Activated T-helper 2 cell treated with anti-CD3 and anti-CD28 coated beads, Interferon-gamma antibody, Interleukin-2, Interleukin-4, amounts not matched to agents 10 μg/mL and 5 μg/mL and 100 μg/mL, durations not matched to agents 14 hours and 24 hours and 36 hours (primary cell): ENCODE data around the gene CACNG6. TPM values are rescaled to one million over a fixed set of nuclear protein-coding genes. Genes with fewer than 3 reads are reported as not detected.
"Not testable (repeated sequence)": the region's sequence is repeated elsewhere in the genome, so short reads cannot be mapped to it uniquely, and the experiment has no call there.

Source experiments
- DNase-seq: peaks from one replicate; pipeline ENCODE4 v3.0.0; 2021; ENCODE audit warnings: low spot score
- H3K27ac Mint-ChIP-seq: one replicate; pipeline ENCODE4 v1.8.0; 2021; ENCODE audit warnings: mixed read lengths
- H3K27me3 Mint-ChIP-seq: one replicate; pipeline ENCODE4 v1.8.0; 2021; ENCODE audit warnings: low read depth, mixed read lengths
- H3K36me3 Mint-ChIP-seq: one replicate; pipeline ENCODE4 v1.8.0; 2021; ENCODE audit warnings: low read depth, mixed read lengths
- H3K4me1 Mint-ChIP-seq: one replicate; pipeline ENCODE4 v1.8.0; 2021; ENCODE audit warnings: low read depth, mixed read lengths
- H3K4me3 Mint-ChIP-seq: one replicate; pipeline ENCODE4 v1.8.0; 2021; ENCODE audit warnings: low read depth, mild to moderate bottlenecking, moderate library complexity, mixed read lengths
- H3K9me3 Mint-ChIP-seq: one replicate; pipeline ENCODE4 v1.8.0; 2021; ENCODE audit warnings: mixed read lengths
- intact Hi-C: fragments of 100-400 bp; cut with micrococcal nuclease; formaldehyde crosslinking; loops from one replicate; pipeline ENCODE4 v1.15.1; 2023
- total RNA-seq: library from RNA; stranded (reverse); gene quantifications from 2 replicates; pipeline ENCODE4 v1.2.3, GENCODE V29; 2022

CACNG6 gene, protein sequence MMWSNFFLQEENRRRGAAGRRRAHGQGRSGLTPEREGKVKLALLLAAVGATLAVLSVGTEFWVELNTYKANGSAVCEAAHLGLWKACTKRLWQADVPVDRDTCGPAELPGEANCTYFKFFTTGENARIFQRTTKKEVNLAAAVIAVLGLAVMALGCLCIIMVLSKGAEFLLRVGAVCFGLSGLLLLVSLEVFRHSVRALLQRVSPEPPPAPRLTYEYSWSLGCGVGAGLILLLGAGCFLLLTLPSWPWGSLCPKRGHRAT
- not detected in 2 replicates for total RNA-seq

DNA sequence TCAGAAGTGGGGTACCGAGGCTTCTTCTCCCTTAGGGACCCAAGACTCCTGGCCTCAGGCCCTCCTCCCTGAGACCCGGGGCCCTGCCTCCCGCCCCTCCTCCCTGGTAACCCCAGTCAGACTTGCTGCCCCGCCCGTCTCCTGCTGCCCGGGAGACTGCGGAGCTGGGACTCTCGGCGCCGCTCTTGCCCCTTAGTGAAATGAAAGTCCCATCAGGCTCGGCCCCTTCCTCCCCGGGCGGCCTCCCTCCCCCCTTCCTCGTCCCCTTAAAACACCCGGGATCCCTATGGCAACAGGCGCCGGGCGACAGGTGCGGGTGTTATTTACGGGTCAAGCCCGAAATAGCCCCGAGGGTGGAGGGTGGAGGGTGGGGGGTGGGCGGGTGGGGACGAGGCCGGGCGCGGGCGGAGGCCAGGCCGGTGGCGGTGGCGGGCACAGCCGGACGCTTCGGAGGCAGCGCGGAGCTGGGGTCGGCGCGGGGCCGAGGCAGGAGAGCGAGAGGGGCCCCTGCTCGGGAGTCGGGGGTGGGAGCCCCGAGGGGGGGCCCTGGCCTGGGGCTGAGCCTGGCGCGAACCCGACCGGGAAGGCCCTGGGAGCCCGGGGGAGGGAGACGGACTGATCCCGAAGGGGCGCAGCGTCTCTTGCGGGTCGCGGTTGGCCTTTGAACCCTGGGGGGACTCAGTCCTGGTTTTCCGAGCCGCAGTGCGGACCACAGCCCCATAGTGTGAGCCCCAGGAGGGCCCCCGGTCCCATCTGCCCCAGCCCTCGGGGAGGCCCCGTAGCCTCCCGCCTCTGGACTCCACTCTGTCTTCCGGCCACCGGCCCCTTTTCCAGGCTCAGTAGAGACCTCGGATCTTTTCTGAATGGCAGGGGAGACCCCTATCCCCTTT lies at the start of gene CACNG6:
Gene CACNG6, plus strand, starts transcription at position 414 of the 890 bp plus-strand sequence. CDS start 1,241 bp downstream, outside the sequence.
- H3K27me3 Mint-ChIP-seq, result peaks cover 30% of the 10 kb centered on the region
- peaks cover 1% of the 10 kb centered on the region for H3K4me1 Mint-ChIP-seq
- intact Hi-C loops, result no loop called here
- no peak within 1 kb of the TSS for H3K27ac Mint-ChIP-seq
- no peak for DNase-seq
- H3K36me3 Mint-ChIP-seq, result no peaks in the 10 kb centered on the region
- no peaks in the 10 kb centered on the region for H3K9me3 Mint-ChIP-seq
- no peak within 1 kb of the TSS for H3K4me3 Mint-ChIP-seq

DNA sequence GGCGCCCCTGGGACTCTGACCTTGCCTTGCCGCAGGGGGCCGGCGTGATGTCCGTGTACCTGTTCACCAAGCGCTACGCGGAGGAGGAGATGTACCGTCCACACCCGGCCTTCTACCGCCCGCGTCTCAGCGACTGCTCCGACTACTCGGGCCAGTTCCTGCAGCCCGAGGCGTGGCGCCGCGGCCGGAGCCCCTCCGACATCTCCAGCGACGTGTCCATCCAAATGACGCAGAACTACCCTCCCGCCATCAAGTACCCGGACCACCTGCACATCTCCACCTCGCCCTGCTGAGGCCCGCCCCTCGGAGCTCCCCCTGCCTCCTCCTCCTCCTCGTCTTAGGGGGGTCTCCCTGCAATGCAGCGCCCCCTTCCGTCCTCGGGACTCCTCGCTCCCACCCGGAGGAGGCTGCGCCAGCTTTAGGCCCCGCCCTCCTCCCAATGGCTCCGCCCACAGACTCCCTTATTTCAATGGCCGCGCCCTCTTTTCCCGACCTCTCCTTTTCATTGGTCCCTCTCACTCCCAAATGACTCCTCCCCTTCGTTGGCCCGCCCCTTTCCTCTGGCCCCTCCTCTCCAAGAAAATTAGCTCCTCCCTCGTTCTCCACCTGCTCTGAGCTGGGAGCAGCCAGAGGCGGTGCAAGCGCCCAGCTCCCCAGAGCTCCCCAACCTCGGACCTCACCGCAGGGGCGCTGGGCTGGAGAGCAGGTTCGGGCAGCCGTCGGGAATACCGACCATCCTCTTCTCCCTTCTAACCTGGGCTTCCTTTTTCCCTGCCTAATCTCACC lies 49.2 kb upstream of the CACNG6 start:
- no peaks in the 10 kb centered on the region for H3K36me3 Mint-ChIP-seq
- H3K4me3 Mint-ChIP-seq, result no peak overlapping the region
- intact Hi-C loops, result no loop called here
- DNase-seq, result no peak
- H3K27me3 Mint-ChIP-seq, result peaks cover 32% of the 10 kb centered on the region
- H3K4me1 Mint-ChIP-seq, result no peaks in the 10 kb centered on the region
- no peak overlapping the region for H3K27ac Mint-ChIP-seq
- H3K9me3 Mint-ChIP-seq, result no peaks in the 10 kb centered on the region

DNA sequence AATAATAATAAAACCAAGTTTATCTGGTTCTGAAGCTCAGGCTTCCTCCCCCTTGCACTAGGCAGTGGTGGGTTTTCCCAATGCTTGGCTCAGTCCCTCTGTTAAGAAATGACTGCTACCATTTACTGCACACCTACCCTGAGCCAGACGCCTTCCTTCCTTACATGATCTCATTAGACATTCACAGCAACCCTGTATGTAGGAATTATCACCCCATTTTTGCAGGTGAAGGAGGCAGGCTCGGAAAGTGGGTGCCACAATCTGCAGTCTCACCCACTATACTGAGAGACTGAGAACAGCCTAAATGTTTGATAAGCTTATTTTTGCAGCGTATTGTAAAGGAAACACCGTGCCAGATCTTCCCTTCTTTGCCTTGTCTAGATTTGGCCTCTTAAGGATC lies 47.0 kb upstream of the CACNG6 start:
- H3K36me3 Mint-ChIP-seq, result no peaks in the 10 kb centered on the region
- no peak overlapping the region for H3K27ac Mint-ChIP-seq
- peaks cover 32% of the 10 kb centered on the region for H3K27me3 Mint-ChIP-seq
- H3K9me3 Mint-ChIP-seq, result no peaks in the 10 kb centered on the region
- DNase-seq, result no peak
- no peak overlapping the region for H3K4me3 Mint-ChIP-seq
- intact Hi-C loops, result no loop called here
- H3K4me1 Mint-ChIP-seq, result no peaks in the 10 kb centered on the region

DNA sequence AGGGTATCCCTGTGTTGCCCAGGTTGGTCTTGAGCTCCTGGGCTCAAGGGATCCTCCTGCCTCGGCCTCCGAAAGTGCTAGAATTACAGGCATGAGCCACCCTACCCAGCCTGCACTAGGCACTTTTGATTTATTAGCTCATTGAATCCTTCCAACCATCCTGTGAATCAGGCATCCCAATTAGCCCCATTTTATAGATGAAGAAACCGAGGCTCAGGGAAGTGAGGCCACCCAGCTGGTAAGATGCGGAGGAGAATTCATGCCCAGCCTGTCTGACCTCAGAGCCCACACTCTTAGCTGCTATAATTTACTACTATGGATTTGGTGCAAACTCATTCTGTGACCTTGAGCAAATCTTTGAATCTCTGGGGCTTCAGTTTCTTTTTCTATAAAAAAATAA lies 46.5 kb upstream of the CACNG6 start:
- Mint-ChIP-seq H3K27me3 (peaks cover 32% of the 10 kb centered on the region), H3K27ac (no peak overlapping the region), H3K4me3 (no peak overlapping the region), H3K4me1 (no peaks in the 10 kb centered on the region), H3K9me3 (no peaks in the 10 kb centered on the region), H3K36me3 (no peaks in the 10 kb centered on the region)
- DNase-seq, result no peak
- intact Hi-C loops, result no loop called here

DNA sequence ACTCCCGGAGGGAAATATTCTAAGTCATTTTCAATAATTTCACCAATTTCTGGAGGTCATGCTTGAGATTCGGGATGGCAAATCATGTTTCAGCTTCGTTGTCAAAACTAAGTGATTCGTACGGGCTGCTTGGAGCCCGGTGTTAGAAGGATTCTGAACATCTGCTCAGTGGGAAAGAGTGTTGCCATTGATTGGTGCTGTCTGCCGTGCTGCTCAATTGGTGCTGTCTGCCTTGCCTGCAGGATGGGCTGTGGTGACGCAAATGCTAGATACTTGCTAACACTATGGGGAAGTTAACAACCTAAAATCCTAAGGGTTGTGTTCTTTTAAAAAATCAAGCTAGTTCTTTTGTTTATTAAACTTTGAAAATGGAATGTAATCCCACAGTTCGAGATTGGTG lies 46.0 kb upstream of the CACNG6 start:
- no peak for DNase-seq
- H3K27ac Mint-ChIP-seq, result no peak overlapping the region
- intact Hi-C loops, result no loop called here
- no peaks in the 10 kb centered on the region for H3K4me1 Mint-ChIP-seq
- H3K36me3 Mint-ChIP-seq, result no peaks in the 10 kb centered on the region
- H3K27me3 Mint-ChIP-seq, result peaks cover 32% of the 10 kb centered on the region
- no peak overlapping the region for H3K4me3 Mint-ChIP-seq
- no peaks in the 10 kb centered on the region for H3K9me3 Mint-ChIP-seq

DNA sequence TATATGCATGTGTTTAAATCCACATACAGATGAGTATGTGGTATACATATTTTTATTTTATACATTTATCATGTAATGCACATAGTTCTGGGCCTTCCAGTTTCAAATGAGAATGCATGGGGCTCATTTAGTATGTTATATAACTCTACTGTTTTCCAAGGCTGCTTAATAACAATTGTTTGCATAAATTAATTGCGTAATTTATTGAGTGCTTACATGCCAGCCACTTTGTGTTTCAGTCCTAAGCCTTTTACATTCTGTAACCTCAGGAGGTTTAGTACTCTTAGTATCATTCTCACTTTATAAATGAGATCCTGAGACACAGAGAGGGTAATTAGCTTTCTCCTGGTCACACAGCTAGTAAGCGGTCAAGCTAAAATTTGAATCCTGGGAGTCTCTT lies 45.4 kb upstream of the CACNG6 start:
- Mint-ChIP-seq H3K36me3 (no peaks in the 10 kb centered on the region), H3K27me3 (peaks cover 32% of the 10 kb centered on the region), H3K4me3 (no peak overlapping the region), H3K9me3 (no peaks in the 10 kb centered on the region), H3K27ac (no peak overlapping the region), H3K4me1 (no peaks in the 10 kb centered on the region)
- intact Hi-C loops, result no loop called here
- DNase-seq, result no peak

DNA sequence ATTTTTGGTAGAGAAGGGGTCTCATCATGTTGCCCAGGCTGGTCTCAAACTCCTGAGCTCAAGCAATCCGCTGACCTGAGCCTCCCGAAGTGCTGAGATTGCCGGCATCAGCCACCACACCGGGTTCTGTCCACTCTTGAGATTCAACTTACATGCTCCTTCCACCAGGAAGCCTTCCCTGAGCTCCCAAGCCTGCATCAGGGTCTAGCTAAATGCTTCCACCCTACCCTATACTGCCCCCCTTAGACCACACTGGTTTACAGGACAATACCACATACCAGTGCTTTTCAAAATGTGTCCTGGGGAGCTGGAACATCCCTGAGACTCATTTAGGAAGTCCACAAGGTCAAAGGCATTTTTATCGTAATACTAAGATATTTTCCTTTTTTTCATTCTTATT lies 43.8 kb upstream of the CACNG6 start:
- intact Hi-C loops, result no loop called here
- no peak overlapping the region for H3K27ac Mint-ChIP-seq
- no peaks in the 10 kb centered on the region for H3K4me1 Mint-ChIP-seq
- DNase-seq, result no peak
- H3K9me3 Mint-ChIP-seq, result no peaks in the 10 kb centered on the region
- H3K4me3 Mint-ChIP-seq, result no peak overlapping the region
- H3K27me3 Mint-ChIP-seq, result peaks cover 19% of the 10 kb centered on the region
- no peaks in the 10 kb centered on the region for H3K36me3 Mint-ChIP-seq

DNA sequence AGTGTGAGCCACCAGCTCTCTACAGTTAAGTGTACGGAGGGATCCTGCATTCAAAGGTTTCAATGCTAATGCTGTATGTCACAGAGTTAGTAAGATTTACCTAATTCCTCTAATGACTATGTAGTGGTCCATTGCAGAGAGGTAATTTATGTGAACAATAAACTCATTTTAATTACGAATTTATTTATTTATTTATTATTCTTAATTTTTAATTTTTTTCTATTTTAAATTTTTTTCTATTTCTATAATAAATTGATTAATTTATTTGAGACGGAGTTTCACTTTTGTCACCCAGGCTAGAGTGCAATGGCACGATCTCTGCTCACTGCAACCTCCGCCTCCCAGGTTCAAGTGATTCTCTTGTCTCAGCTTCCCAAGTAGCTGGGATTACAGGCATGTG lies 42.8 kb upstream of the CACNG6 start:
- H3K4me3 Mint-ChIP-seq, H3K4me1 Mint-ChIP-seq, intact Hi-C loops, DNase-seq, H3K9me3 Mint-ChIP-seq, H3K36me3 Mint-ChIP-seq, H3K27ac Mint-ChIP-seq: not testable (repeated sequence)
- H3K27me3 Mint-ChIP-seq, result peaks cover 12% of the 10 kb centered on the region

DNA sequence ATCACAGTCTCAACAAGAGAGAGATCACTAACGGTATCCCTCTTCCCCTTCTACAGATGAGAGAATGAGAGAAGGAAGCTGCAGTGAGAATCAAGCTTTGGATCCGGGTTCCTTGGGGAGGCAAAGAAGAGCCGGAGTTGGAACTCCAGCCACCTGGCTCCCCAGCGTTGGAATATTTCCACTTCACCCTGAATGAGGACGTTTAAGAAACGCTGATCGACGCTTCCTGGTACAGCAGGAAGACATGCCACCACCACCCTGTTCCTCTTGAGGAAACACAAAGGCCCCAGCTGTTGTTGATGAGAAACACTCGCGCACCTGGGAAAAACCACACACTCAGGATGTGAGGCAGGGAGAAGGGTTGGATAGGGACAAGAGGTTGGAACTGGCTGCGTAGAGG lies 40.0 kb upstream of the CACNG6 start:
- Mint-ChIP-seq H3K27ac (no peak overlapping the region), H3K4me1 (no peaks in the 10 kb centered on the region), H3K4me3 (no peak overlapping the region), H3K36me3 (no peaks in the 10 kb centered on the region), H3K9me3 (no peaks in the 10 kb centered on the region), H3K27me3 (peaks cover 8% of the 10 kb centered on the region)
- intact Hi-C loops, result no loop called here
- DNase-seq, result no peak

DNA sequence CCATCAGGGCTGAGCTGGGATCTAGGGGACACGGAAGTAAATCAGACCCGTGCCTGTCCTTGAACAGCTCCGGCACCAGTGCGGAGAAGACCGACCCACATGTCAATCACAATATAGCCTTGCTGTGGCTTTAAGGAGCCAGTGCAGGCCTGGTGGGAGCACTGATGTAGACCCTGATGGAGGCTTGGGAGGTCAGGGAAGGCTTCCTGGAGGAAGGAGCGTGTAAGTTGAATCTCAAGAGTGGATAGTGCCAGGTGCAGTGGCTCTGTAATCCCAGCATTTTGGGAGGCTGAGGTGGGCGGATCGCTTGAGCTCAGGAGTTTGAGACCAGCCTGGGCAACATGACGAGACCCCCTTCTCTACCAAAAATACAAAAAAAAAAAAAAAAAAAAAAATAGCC lies 39.5 kb upstream of the CACNG6 start:
- no peaks in the 10 kb centered on the region for H3K9me3 Mint-ChIP-seq
- no peaks in the 10 kb centered on the region for H3K4me1 Mint-ChIP-seq
- no peak overlapping the region for H3K4me3 Mint-ChIP-seq
- H3K27me3 Mint-ChIP-seq, result peaks cover 9% of the 10 kb centered on the region
- no peak for DNase-seq
- intact Hi-C loops, result no loop called here
- no peak overlapping the region for H3K27ac Mint-ChIP-seq
- H3K36me3 Mint-ChIP-seq, result no peaks in the 10 kb centered on the region

DNA sequence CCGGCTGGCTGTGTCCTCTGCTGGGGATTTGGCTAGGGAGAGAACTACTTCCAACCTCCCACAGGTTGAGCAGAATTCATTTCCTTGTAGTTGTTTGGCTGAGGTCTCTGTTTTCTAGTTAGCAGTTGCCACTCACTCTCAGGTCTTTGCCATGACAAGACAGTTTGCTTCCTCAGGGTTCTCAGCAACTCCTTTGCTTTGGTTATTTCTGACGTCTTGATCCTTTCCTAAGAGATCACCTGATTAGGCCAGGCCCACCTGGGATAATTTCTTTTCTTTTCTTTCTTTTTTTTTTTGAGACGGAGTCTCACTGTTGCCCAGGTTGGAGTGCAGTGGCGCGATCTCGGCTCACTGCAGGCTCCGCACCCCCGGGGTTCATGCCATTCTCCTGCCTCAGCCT lies 38.1 kb upstream of the CACNG6 start:
- intact Hi-C loops, result no loop called here
- Mint-ChIP-seq H3K4me1 (no peaks in the 10 kb centered on the region), H3K9me3 (no peaks in the 10 kb centered on the region), H3K27ac (no peak overlapping the region), H3K27me3 (peaks cover 19% of the 10 kb centered on the region), H3K4me3 (no peak overlapping the region), H3K36me3 (no peaks in the 10 kb centered on the region)
- no peak for DNase-seq

DNA sequence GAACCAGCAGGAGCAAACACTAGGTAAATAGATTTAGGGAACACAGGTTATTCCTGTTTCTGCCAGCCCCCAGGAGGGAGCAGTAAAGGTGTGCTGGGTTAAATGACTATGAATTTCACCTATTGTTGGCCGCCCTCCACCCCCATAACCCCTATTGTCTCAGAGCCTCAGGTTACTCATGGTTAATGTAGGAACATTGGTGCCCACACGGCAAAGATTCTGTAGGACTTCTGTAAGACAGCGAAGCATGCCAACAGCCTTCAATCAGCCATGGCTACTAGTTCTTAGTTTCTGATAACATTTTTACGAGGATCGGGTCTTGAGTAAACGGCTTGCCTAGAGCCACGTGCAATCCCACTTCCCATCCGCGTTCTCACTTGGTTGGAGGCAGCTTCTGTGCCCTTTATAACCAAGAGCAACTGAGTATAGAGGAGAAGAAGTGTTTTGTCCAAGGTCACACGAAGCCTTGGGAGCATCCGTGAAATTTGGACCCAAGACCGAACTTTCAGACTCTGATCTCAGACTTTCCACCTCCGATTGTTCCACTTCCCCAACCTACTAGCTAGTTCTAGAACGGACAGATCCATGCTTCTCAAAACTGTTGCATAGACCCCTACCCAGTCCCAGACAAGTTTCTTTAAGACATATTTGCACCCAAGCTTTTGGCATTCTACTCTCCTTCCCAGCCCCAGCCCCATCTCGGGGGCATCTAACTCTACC lies 33.8 kb upstream of the CACNG6 start:
- H3K27me3 Mint-ChIP-seq, result peaks cover 52% of the 10 kb centered on the region
- no peak for DNase-seq
- no peaks in the 10 kb centered on the region for H3K36me3 Mint-ChIP-seq
- peaks cover 2% of the 10 kb centered on the region for H3K4me1 Mint-ChIP-seq
- no peaks in the 10 kb centered on the region for H3K9me3 Mint-ChIP-seq
- H3K4me3 Mint-ChIP-seq, result no peak overlapping the region
- H3K27ac Mint-ChIP-seq, result no peak overlapping the region
- intact Hi-C loops, result no loop called here
